IMR-90 (cell line): ENCODE data around the gene LNP1. TPM values are rescaled to one million over a fixed set of nuclear protein-coding genes. Genes with fewer than 3 reads are reported as not detected.
A peak's percentile ranks its signal among the peaks of the same experiment; 100 is the strongest.

Experiments
- ATAC-seq: fragments of 200-7000 bp; cut with Tn5 transposase; 2 replicates; pipeline ENCODE4 v1.9.1; 2020; ENCODE audit warnings: low read depth, mild to moderate bottlenecking, moderate library complexity
- BruUV-seq: library from RNA; stranded (reverse); fragments of 400-500 nt; replicated peaks from 2 replicates; lab custom pipeline; 2021; lab: Mats Ljungman, UMichigan
- CTCF ChIA-PET: fragments of 300-600 bp; formaldehyde crosslinking; extraction: SDS; loops from one replicate; lab custom pipeline; 2021; ENCODE audit warnings: antibody characterized with exemption; lab: Yijun Ruan, JAX
- POLR2A ChIA-PET: fragments of 300-600 bp; sonication (Branson Sonifier 250); formaldehyde crosslinking; loops from one replicate; lab custom pipeline; 2022; ENCODE audit warnings: antibody characterized with exemption; ENCODE audit not compliant: unreplicated experiment; lab: Charles Lee
- DNase-seq: peaks from one replicate; pipeline ENCODE4 v3.0.0; 2013
- H2AFZ ChIP-seq: replicated peaks from 2 replicates; pipeline ENCODE3; 2013; ENCODE audit warnings: low read length, mild to moderate bottlenecking; ENCODE audit not compliant: poor library complexity
- H2AK5ac ChIP-seq: 2 replicates; pipeline ENCODE4 v1.6.1; 2013; ENCODE audit warnings: low read depth, low read length, inconsistent platforms
- H2AK9ac ChIP-seq: replicated peaks from 2 replicates; pipeline ENCODE3; 2013; ENCODE audit warnings: mild to moderate bottlenecking, low read depth, low read length, moderate library complexity; ENCODE audit not compliant: poor library complexity
- H2BK120ac ChIP-seq: 2 replicates; pipeline ENCODE4 v1.6.1; 2013; ENCODE audit warnings: low read depth, low read length, inconsistent platforms
- H2BK15ac ChIP-seq: 3 replicates; pipeline ENCODE4 v1.6.1; 2013; ENCODE audit warnings: low read depth, low read length, inconsistent platforms
- H2BK20ac ChIP-seq: 2 replicates; pipeline ENCODE4 v1.6.1; 2013; ENCODE audit warnings: low read depth, mild to moderate bottlenecking, inconsistent platforms, low read length, moderate library complexity
- H2BK5ac ChIP-seq: 2 replicates; pipeline ENCODE4 v1.6.1; 2013; ENCODE audit warnings: mild to moderate bottlenecking, low read depth, low read length, inconsistent platforms; ENCODE audit not compliant: poor library complexity, severe bottlenecking
- H3K14ac ChIP-seq: replicated peaks from 2 replicates; pipeline ENCODE4 v1.6.1; 2013; ENCODE audit warnings: low read depth, low read length, inconsistent platforms
- H3K18ac ChIP-seq: 2 replicates; pipeline ENCODE4 v1.6.1; 2013; ENCODE audit warnings: low read depth, low read length, control low read depth
- H3K23ac ChIP-seq: 2 replicates; pipeline ENCODE4 v1.6.1; 2013; ENCODE audit warnings: low read depth, low read length, inconsistent platforms
- H3K27ac ChIP-seq: 2 replicates; pipeline ENCODE4 v1.5.1; 2013; ENCODE audit warnings: mild to moderate bottlenecking, control low read depth, low read length; ENCODE audit not compliant: insufficient read depth
- H3K27me3 ChIP-seq: 2 replicates; pipeline ENCODE4 v1.6.1; 2013; ENCODE audit warnings: low read length; ENCODE audit not compliant: control insufficient read depth, insufficient read depth
- H3K36me3 ChIP-seq: 2 replicates; pipeline ENCODE4 v1.6.1; 2013; ENCODE audit warnings: low read length, mixed read lengths; ENCODE audit not compliant: control insufficient read depth, insufficient read depth
- H3K4ac ChIP-seq: 2 replicates; pipeline ENCODE4 v1.6.1; 2013; ENCODE audit warnings: low read depth, low read length, inconsistent platforms
- H3K4me1 ChIP-seq: 2 replicates; pipeline ENCODE4 v1.6.1; 2013; ENCODE audit warnings: low read length, mixed read lengths; ENCODE audit not compliant: control insufficient read depth, insufficient read depth
- H3K4me2 ChIP-seq: 2 replicates; pipeline ENCODE4 v1.6.1; 2013; ENCODE audit warnings: low read depth, mild to moderate bottlenecking, control low read depth, low read length, moderate library complexity
- H3K4me3 ChIP-seq: 2 replicates; pipeline ENCODE4 v1.5.1; 2013; ENCODE audit warnings: low read depth, mild to moderate bottlenecking, control low read depth, low read length, moderate library complexity; ENCODE audit not compliant: insufficient read depth
- H3K56ac ChIP-seq: 2 replicates; pipeline ENCODE4 v1.6.1; 2013; ENCODE audit warnings: low read length, inconsistent platforms; ENCODE audit not compliant: insufficient read depth; ENCODE audit errors: extremely low read depth
- H3K79me1 ChIP-seq, 2 experiments: 2 replicates each; pipeline ENCODE4 v1.6.1; 2013; ENCODE audit warnings: low read length in 2 of 2, inconsistent platforms in 1 of 2, low read depth in 1 of 2
- H3K9ac ChIP-seq: 2 replicates; pipeline ENCODE4 v1.6.1; 2013; ENCODE audit warnings: low read depth, low read length, control low read depth
- H3K9me1 ChIP-seq: 2 replicates; pipeline ENCODE4 v1.6.1; 2013; ENCODE audit warnings: low read length, inconsistent platforms; ENCODE audit not compliant: insufficient read depth
- H3K9me3 ChIP-seq: 2 replicates; pipeline ENCODE4 v1.6.1; 2013; ENCODE audit warnings: low read length; ENCODE audit not compliant: control insufficient read depth, insufficient read depth
- H4K20me1 ChIP-seq: 2 replicates; pipeline ENCODE4 v1.6.1; 2013; ENCODE audit warnings: low read length, inconsistent platforms; ENCODE audit not compliant: insufficient read depth
- H4K5ac ChIP-seq: 2 replicates; pipeline ENCODE4 v1.6.1; 2013; ENCODE audit warnings: mild to moderate bottlenecking, low read depth, low read length, control low read depth
- H4K8ac ChIP-seq, 2 experiments: 2 replicates each; pipeline ENCODE4 v1.6.1; 2013; ENCODE audit warnings: low read depth in 2 of 2, low read length in 2 of 2, control low read depth in 1 of 2, inconsistent platforms in 1 of 2
- H4K91ac ChIP-seq: 2 replicates; pipeline ENCODE4 v1.6.1; 2013; ENCODE audit warnings: low read depth, low read length, inconsistent platforms; ENCODE audit not compliant: insufficient read depth
- CHD1 ChIP-seq: IDR thresholded peaks from 2 replicates; pipeline ENCODE4 v1.6.1; 2012; ENCODE audit warnings: low read depth, low read length, improper control_type of control experiment
- CTCF ChIP-seq: conservative IDR thresholded peaks from 2 replicates; pipeline ENCODE4 v1.5.1; 2012; ENCODE audit warnings: mild to moderate bottlenecking, low read depth, low read length, improper control_type of control experiment
- WGBS, 2 experiments: methylation state at CpG; one replicate each; pipeline versions ENCODE4 v1.1.5 to v1.1.7; 2013; ENCODE audit warnings: missing lambda C conversion rate in 2 of 2; ENCODE audit not compliant: insufficient read length in 1 of 2; ENCODE audit errors: extremely low coverage in 2 of 2; 5-methylcytosine and 5-hydroxymethylcytosine counted together
- dilution Hi-C: fragments of 300-500 bp; cut with HindIII; formaldehyde crosslinking; loops from one replicate; pipeline ENCODE4 v1.14.3; 2018; ENCODE audit warnings: low sequenced_read_pairs; ENCODE audit not compliant: unreplicated experiment
- in situ Hi-C: fragments of 300-500 bp; cut with MboI; formaldehyde crosslinking; loops from 3 replicates; pipeline ENCODE4 v1.14.3; 2019; ENCODE audit warnings: low sequenced_read_pairs, inconsistent platforms, mixed read lengths
- intact Hi-C: fragments of 100-400 bp; cut with micrococcal nuclease; formaldehyde crosslinking; loops from 2 replicates; pipeline ENCODE4 v1.10.0; 2022
- polyA plus RNA-seq, 3 experiments: library from polyadenylated mRNA; depleted of rRNA; stranded (reverse); fragments of >200 nt; gene quantifications; 2 replicates each; pipeline ENCODE4 v1.2.3, GENCODE V29; 2012; ENCODE audit warnings: low replicate concordance in 1 of 3
- total RNA-seq: library from RNA; depleted of rRNA; stranded (reverse); fragments of >200 nt; gene quantifications from 2 replicates; pipeline ENCODE4 v1.2.3, GENCODE V29; 2012
- TF ChIP-seq, protein P1 (sequence below): fragments of 150-350 bp; IDR thresholded peaks from 2 replicates; pipeline ENCODE4 v1.6.1; 2016; ENCODE audit warnings: low read depth, mild to moderate bottlenecking, low read length, moderate library complexity, borderline replicate concordance

LNP1 gene
- total and polyA plus RNA-seq, 2 of the 4 experiments (the other 2 are of a cell fraction), result 2.2 to 2.4 TPM

- H3K4me1 ChIP-seq, result peaks cover 13% of the 10 kb centered on the region
- peaks cover 9% of the 10 kb centered on the region for H3K36me3 ChIP-seq
- intact Hi-C loops (loop anchor here (2.0 to 10.0 kb wide), 3 partner anchors 14 to 550 kb away; no protein-coding TSS in a partner anchor), dilution Hi-C loops (no loop called here), in situ Hi-C loops (no loop called here)
- H3K18ac ChIP-seq, result peak overlapping the region; percentile 82; the same call in 1 of the 2 replicates
- peaks cover 9% of the 10 kb centered on the region; the same call in 1 of the 2 replicates for H3K9me1 ChIP-seq
- no peak overlapping the region; the same call in 1 of the 2 replicates for H2AK5ac ChIP-seq
- H3K4me3 ChIP-seq, result no peak overlapping the region
- peak overlapping the region; percentile 54; the same call in 1 of the 2 replicates for H3K4me2 ChIP-seq
- H2AK9ac ChIP-seq, result no peak overlapping the region
- peak overlapping the region; percentile 41 for H2BK120ac ChIP-seq
- H3K27ac ChIP-seq, result peak overlapping the region; percentile 39; the same call in 1 of the 2 replicates
- 75% methylated on average over 3 of the region's 8 CpGs; no CpG with 5 or more reads in 1 of the 2 experiments for WGBS, 2 experiments
- ChIA-PET POLR2A (interaction anchor here (0.6 to 1.0 kb wide), 2 partner anchors 16 to 107 kb away, joined by 4 to 10 read pairs; partner anchors contain the start of genes LNP1, TMEM45A and TOMM70), CTCF (interaction anchor here (1.2 to 1.4 kb wide), 2 partner anchors 16 to 50 kb away, joined by 3 read pairs; partner anchors contain the start of genes NIT2 and TOMM70)
- H3K23ac ChIP-seq, result peak overlapping the region; percentile 59
- 0 out of 2 replicates have a peak, but pooled peaks cover 2% of the 10 kb centered on the region for H3K9me3 ChIP-seq
- H2BK15ac ChIP-seq, result 0 out of 3 replicates have a peak overlapping the region, but pooled peaks have one; percentile 15
- peaks cover 14% of the 10 kb centered on the region; the same call in 1 of the 2 replicates for H4K20me1 ChIP-seq
- BruUV-seq, result no TSS peak
- H3K14ac ChIP-seq, result peak overlapping the region; percentile 64
- peak overlapping the region; percentile 90 for H2BK5ac ChIP-seq
- ATAC-seq, result peak; percentile 77
- H4K8ac ChIP-seq, result peak overlapping the region in 1 of 2 experiments; percentile 61; a peak in 3 of 4 replicates
- peak overlapping the region; percentile 21; the same call in 1 of the 2 replicates for H2BK20ac ChIP-seq
- peaks cover 22 to 46% of the 10 kb centered on the region in 2 experiments; a peak in 3 of 4 replicates for H3K79me1 ChIP-seq
- H4K5ac ChIP-seq, result peak overlapping the region; percentile 50; the same call in 1 of the 2 replicates
- H3K9ac ChIP-seq, result no peak overlapping the region
- H3K4ac ChIP-seq, result 0 out of 2 replicates have a peak overlapping the region, but pooled peaks have one; percentile 31
- H3K27me3 ChIP-seq, result no peaks in the 10 kb centered on the region
- no peak overlapping the region for H2AFZ ChIP-seq
- H3K56ac ChIP-seq, result peak overlapping the region; percentile 56; the same call in 1 of the 2 replicates
- DNase-seq, result peak; percentile 82
- peak overlapping the region; percentile 56; the same call in 1 of the 2 replicates for H4K91ac ChIP-seq
- TF ChIP-seq, protein P1, sequence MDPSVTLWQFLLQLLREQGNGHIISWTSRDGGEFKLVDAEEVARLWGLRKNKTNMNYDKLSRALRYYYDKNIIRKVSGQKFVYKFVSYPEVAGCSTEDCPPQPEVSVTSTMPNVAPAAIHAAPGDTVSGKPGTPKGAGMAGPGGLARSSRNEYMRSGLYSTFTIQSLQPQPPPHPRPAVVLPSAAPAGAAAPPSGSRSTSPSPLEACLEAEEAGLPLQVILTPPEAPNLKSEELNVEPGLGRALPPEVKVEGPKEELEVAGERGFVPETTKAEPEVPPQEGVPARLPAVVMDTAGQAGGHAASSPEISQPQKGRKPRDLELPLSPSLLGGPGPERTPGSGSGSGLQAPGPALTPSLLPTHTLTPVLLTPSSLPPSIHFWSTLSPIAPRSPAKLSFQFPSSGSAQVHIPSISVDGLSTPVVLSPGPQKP, result no peak
- no peak for TF ChIP-seq CTCF
- no peak for TF ChIP-seq CHD1
Measured at GRCh38 chr3:100384733-100385525, 16.4 kb upstream of the LNP1 start.
